IPS-NIHi7 (cell line): ENCODE results near the gene MAGEA9B.
A peak's percentile ranks its signal among the peaks of the same experiment; 100 is the strongest.
"Not testable (repeated sequence)": the region's sequence is repeated elsewhere in the genome, so short reads cannot be mapped to it uniquely, and the experiment has no call there.

Experiments used
- DNase-seq: peaks from one replicate; pipeline ENCODE4 v3.0.0; 2012; ENCODE audit warnings: mixed read lengths; ENCODE audit errors: extremely low spot score

Gene MAGEA9B

DNA sequence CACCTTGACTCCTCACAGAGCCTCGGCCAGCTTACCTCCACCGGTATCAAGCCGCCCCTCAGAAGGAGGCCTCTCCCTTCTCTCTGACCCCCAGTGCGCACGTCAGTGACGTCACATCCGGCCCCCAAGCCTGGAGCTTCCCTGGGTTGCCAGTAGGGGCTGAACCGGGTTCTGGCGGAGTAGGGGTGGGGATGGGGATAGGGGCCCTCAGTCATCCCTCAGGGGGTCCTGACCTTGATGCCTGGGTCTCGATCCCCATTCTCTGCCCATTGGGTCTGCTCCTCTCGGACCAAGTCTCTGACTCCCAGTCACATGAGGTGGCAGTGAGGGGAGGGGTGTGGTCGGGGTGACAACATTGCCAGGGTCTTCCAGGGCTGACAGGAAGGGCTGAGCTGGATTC, at the start of gene MAGEA9B:
TSS of gene MAGEA9B (minus strand) at position 101 of the 400 bp plus-strand sequence. CDS start 4,280 bp downstream, outside the sequence.
- DNase-seq = not testable (repeated sequence)

GRCh38 chrX:149633511-149633910, 46.3 kb upstream of the MAGEA9B start:
- no peak for DNase-seq

DNA sequence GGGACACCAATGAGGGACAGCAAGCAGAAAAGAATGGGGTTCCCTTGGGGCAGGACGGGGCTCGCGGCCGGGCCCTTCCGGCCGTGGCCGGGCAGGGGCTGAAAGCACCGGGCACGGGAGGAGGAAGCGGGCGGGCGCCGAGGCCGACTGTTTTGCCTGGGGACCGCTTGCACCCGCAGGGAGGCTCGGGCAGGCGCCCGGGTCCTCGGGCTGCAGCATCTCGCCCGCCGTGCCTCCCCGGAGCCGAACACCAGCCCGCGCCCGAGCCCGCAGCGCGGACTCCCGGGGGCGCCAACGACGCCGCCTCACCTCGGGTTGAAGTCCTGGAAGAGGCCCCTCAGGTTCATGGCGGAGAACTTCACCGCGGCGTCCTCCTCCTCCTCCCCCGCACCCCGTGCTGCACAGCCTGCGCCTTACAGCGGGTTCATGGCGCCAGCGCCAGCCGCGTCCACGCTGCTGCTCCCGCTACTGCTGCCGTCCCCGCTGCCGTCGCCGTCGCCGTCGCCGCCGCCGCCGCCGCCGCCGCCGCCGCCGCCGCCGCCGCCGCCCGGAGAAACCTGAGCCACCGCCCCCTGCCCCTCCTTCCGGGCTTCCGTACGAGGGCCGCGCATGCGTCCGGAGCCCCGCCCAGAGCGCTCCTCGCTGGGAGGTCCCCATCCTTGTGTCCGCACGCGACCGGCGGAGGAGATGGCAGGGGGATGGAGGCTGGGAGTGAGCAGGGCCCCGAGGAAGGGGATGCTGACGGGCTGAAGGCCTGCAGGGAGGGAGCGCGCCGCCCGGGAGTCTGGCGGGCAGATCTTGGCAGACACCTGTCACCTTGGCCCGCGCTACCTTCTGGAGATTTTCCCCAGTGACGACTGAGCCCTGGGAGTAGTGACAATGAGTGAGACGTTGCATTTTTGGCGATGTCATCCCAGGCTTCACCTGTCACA, 44.2 kb upstream of the MAGEA9B start, which contains the start of gene TMEM185A:
TSS of gene TMEM185A (minus strand) at position 559 of the 932 bp plus-strand sequence. CDS start at position 347, 212 bp downstream.
- DNase-seq = peak; percentile 71

- DNase-seq = no peak
These were observed 43.5 kb upstream of the MAGEA9B start for GRCh38 chrX:149630681-149631233.

GRCh38 chrX:149629730-149630387, 42.6 kb upstream of the MAGEA9B start:
- DNase-seq = no peak

DNA sequence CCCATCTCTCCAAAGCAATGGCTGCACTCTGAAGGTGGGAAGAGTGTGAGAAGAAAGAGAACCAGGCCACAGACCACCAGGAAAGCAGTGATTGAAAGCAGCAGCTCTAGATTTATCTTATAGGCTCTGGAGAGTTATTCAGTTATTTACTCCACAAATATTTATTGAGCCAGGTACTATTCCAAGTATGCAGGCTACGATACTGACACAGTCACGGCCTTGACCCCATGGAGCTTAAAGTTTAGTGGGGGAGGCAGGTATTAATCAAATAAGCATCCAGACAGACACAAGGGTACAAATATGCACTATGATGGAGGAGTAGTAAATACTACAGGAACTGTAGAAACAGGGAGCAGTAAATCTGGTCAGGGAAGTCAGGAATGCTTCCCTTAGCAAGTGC, 41.5 kb upstream of the MAGEA9B start:
- no peak for DNase-seq

GRCh38 chrX:149628280-149628679, 41.0 kb upstream of the MAGEA9B start:
- DNase-seq = no peak

DNA sequence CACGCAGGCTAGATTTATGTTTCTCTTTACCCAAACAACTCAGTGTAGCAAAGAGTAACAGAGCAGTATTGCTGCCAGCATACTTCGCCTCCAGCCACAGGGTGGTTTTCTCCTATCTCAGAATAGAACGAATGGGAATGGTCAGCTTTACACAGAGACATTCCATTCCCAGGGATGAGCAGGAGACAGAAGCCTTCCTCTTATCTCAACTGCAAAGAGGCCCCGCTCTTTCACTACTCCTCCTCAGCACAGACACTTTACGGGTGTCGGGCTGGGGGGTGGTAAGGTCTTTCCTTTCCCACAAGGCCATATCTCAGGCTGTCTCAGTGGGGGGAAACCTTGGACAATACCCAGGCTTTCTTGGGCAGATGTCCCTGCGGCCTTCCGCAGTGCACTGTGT, 39.6 kb upstream of the MAGEA9B start:
- not testable (repeated sequence) for DNase-seq

DNA sequence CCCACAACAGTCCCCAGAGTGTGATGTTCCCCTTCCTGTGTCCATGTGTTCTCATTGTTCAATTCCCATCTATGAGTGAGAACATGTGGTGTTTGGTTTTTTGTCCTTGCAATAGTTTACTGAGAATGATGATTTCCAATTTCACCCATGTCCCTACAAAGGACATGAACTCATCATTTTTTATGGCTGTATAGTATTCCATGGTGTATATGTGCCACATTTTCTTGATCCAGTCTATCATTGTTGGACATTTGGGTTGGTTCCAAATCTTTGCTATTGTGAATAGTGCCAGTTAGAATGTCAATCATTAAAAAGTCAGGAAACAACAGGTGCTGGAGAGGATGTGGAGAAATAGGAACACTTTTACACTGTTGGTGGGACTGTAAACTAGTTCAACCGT, 32.4 kb upstream of the MAGEA9B start:
- not testable (repeated sequence) for DNase-seq

GRCh38 chrX:149618871-149619270, 31.6 kb upstream of the MAGEA9B start:
- DNase-seq = no peak

DNA sequence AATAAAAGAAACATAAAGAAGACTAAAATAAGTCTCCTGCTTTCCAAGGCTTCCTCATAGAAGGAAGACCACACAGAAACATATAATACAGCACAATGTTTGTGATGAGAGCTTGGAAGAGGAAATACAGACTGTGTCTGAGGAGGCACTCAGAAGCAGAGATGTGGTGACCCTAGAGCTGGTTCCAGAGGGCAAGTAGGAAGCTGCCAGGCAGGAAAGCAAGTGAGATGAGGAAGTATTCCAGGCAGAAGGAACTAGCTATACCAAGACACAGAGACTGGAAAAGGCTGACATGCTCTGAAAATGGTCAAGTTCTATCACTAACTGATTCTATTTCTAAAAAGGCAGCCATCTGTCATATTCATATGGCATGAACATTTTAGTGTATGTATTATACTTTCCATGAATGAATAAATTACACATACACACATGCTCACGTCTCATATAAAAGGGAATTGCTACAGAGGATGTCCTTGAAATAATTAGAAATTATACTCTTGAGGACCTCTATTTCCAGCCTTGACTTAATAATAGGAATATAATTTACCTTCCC, 24.4 kb upstream of the MAGEA9B start:
- DNase-seq = no peak

DNA sequence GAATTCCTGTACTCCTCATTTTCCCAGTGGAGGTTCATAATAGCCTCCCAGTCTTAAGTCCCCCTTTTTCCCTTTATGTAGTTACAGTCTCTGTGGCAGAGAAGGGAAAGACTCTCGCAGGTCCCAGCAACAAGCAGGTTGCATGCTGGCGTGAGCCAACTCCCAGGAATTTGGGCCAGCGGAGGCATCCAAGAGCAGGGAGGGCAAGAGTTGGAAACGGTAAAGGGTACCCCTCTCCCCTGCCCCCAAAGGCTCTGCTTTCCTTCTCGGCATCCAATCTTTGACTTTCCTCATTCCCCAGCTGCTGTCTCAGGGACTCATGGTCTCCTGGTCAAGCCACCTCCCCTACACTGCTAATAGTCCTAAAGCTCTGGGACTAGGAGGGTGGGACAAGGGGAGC, 23.3 kb upstream of the MAGEA9B start:
- no peak for DNase-seq

DNA sequence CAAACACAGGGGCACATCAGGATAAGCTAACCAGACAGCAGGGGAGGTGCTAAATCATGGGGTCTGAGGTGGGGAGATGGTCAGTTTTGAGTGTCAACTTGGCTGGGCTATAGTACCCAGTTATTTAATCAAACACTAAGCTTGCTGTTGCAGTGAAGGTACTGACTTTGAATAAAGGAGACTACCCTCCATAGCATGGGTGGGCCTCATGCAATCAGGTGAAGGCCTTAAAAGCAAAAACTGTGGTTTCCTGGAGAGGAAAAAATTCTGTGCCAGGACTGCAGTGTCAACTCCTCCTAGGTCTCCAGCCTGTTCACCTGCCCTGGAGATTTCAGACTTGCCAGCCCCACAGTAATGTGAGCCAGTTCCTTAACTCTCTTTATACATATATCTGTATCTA, 20.4 kb upstream of the MAGEA9B start:
- DNase-seq = no peak

- not testable (repeated sequence) for DNase-seq
These were observed 18.1 kb upstream of the MAGEA9B start for GRCh38 chrX:149605248-149605885.

GRCh38 chrX:149598603-149599002, 11.3 kb upstream of the MAGEA9B start:
- DNase-seq = not testable (repeated sequence)

- not testable (repeated sequence) for DNase-seq
These were observed 8.7 kb upstream of the MAGEA9B start for GRCh38 chrX:149595943-149596342.

- DNase-seq = not testable (repeated sequence)
These were observed 8.0 kb upstream of the MAGEA9B start, which contains the start of gene HSFX2 for GRCh38 chrX:149595214-149595613. Gene HSFX2 (minus strand): TSS chrX:149595314. CDS start chrX:149594700, 614 bp downstream.

DNA sequence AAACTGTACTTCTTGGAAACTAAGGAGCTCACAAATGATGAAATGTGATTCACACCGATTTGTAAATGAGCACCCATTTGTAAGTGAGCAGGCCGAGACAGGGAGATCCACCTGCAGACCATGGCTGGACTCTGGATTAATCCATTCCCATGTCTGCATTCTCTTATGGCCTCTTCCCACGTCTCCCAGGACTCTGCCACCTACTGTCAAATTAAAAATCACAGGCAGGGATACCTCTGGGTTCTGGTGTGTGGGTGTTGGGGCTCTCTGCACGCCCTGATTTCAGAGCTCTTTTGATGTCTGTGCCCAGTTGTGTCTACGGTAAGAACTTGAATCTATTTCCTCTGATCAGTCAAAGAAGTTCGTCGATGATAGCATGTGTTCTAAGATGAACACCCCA, 3.7 kb upstream of the MAGEA9B start:
- not testable (repeated sequence) for DNase-seq

- not testable (repeated sequence) for DNase-seq
These were observed 1.6 kb downstream of the MAGEA9B start for GRCh38 chrX:149585631-149586030.

DNA sequence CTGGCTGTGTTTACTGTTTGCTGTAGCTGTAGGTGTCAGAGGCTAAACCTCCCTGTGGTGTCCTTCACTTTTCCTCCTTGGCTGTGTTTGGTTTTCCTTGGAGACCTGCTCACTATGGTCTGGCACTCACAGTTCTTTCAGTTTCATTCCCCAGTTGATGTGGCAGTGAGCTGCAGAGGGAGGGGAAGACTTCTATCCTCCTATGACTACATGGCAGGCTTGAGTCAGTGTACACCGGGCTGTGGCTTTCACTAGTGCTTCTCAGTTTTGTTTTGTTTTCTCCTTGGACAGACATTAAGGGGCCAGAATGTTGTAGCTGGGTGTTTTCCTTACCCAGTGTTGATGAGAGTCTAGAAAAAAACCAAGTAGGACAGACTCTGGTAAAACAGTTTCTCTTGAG, 13.8 kb downstream of the MAGEA9B start:
- not testable (repeated sequence) for DNase-seq

- DNase-seq = no peak
These were observed 14.5 kb downstream of the MAGEA9B start for GRCh38 chrX:149572743-149573142.
